Smooth muscle cell (in vitro differentiated cells): ENCODE data around the gene SVBP. TPM values are rescaled to one million over a fixed set of nuclear protein-coding genes. Genes with fewer than 3 reads are reported as not detected.

Source experiments
- DNase-seq: peaks from one replicate; lab custom pipeline; 2025; ENCODE audit not compliant: unreplicated experiment; lab: John Stamatoyannopoulos, UW
- H2AFZ ChIP-seq: fragments of 200-600 bp; sonication (generic); 2 replicates; pipeline ENCODE4 v1.6.0; 2016; ENCODE audit warnings: antibody characterized with exemption, low read depth, mild to moderate bottlenecking
- H3F3A ChIP-seq: fragments of 200-600 bp; sonication (generic); 2 replicates; pipeline ENCODE4 v1.6.0; 2017; ENCODE audit warnings: antibody characterized with exemption, low read depth
- H3K27ac ChIP-seq: fragments of 200-600 bp; sonication (generic); 2 replicates; pipeline ENCODE4 v1.5.1; 2016; ENCODE audit warnings: low read depth, mild to moderate bottlenecking
- H3K27me3 ChIP-seq: fragments of 200-600 bp; sonication (generic); 2 replicates; pipeline ENCODE4 v1.6.1; 2016; ENCODE audit warnings: low read depth, mild to moderate bottlenecking
- H3K36me3 ChIP-seq: fragments of 200-600 bp; sonication (generic); 2 replicates; pipeline ENCODE4 v1.5.1; 2016; ENCODE audit warnings: low read depth
- H3K4me1 ChIP-seq: fragments of 200-600 bp; sonication (generic); 2 replicates; pipeline ENCODE4 v1.5.1; 2016; ENCODE audit warnings: low read depth
- H3K4me2 ChIP-seq: fragments of 200-600 bp; sonication (generic); 2 replicates; pipeline ENCODE4 v1.6.0; 2016; ENCODE audit warnings: mild to moderate bottlenecking
- H3K4me3 ChIP-seq: fragments of 200-600 bp; sonication (generic); 2 replicates; pipeline ENCODE4 v1.5.1; 2016; ENCODE audit warnings: mild to moderate bottlenecking
- H3K79me2 ChIP-seq: fragments of 200-600 bp; sonication (generic); 2 replicates; pipeline ENCODE4 v1.6.0; 2016; ENCODE audit warnings: low read depth, mild to moderate bottlenecking
- H3K9ac ChIP-seq: fragments of 200-600 bp; sonication (generic); 2 replicates; pipeline ENCODE4 v1.6.0; 2016; ENCODE audit warnings: low read depth
- H3K9me3 ChIP-seq: fragments of 200-600 bp; sonication (generic); replicated peaks from 2 replicates; pipeline ENCODE4 v1.5.1; 2016; ENCODE audit warnings: low read depth
- H4K20me1 ChIP-seq: fragments of 200-600 bp; sonication (generic); 2 replicates; pipeline ENCODE4 v1.6.0; 2016; ENCODE audit warnings: low read depth
- polyA plus RNA-seq: library from polyadenylated mRNA; unstranded; fragments of >200 nt; fragmentation: Nextera tagmentation; extraction: Ambion mirVana; gene quantifications from 2 replicates; pipeline ENCODE4 v1.2.1, GENCODE V29; 2016
- total RNA-seq: library from RNA; depleted of rRNA; stranded (reverse); fragments of >200 nt; gene quantifications from 2 replicates; pipeline ENCODE4 v1.2.3, GENCODE V29; 2014
- TF ChIP-seq, protein P1 (sequence below): fragments of 200-600 bp; sonication (generic); IDR thresholded peaks from 2 replicates; pipeline ENCODE4 v1.5.1; 2017; ENCODE audit warnings: borderline replicate concordance, mild to moderate bottlenecking, antibody characterized with exemption; ENCODE audit not compliant: insufficient read depth, poor library complexity, severe bottlenecking

SVBP gene
- total and polyA plus RNA-seq, 2 experiments from 2014 or later, result 31.5 to 32.5 TPM

DNA sequence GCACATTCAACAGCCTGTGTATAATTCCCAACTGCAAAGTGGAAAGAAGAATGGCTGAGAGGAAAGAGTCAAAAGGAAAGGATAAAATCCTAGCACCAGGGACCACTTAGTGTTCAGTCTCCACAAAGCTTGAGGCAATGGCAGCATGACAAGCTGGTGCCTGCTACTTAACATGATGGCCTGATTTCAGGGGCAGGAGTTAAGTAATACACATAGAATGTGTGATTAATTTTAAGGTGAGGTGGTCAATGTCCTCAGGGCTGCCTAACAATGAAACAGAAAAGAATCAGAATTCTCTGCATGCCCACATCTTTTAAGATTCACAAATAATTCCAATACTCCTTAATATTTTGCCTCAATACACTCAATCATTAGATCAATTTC is 59.3 kb downstream of the SVBP start:
- H3K9ac ChIP-seq, result no peak overlapping the region
- H3K79me2 ChIP-seq, result peaks cover 29% of the 10 kb centered on the region
- peaks cover 30% of the 10 kb centered on the region for H3K36me3 ChIP-seq
- TF ChIP-seq, protein P1, sequence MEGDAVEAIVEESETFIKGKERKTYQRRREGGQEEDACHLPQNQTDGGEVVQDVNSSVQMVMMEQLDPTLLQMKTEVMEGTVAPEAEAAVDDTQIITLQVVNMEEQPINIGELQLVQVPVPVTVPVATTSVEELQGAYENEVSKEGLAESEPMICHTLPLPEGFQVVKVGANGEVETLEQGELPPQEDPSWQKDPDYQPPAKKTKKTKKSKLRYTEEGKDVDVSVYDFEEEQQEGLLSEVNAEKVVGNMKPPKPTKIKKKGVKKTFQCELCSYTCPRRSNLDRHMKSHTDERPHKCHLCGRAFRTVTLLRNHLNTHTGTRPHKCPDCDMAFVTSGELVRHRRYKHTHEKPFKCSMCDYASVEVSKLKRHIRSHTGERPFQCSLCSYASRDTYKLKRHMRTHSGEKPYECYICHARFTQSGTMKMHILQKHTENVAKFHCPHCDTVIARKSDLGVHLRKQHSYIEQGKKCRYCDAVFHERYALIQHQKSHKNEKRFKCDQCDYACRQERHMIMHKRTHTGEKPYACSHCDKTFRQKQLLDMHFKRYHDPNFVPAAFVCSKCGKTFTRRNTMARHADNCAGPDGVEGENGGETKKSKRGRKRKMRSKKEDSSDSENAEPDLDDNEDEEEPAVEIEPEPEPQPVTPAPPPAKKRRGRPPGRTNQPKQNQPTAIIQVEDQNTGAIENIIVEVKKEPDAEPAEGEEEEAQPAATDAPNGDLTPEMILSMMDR, result no peak
- H3K4me3 ChIP-seq, result no peak overlapping the region
- no peaks in the 10 kb centered on the region for H3K4me1 ChIP-seq
- no peaks in the 10 kb centered on the region for H3K27me3 ChIP-seq
- no peak overlapping the region for H3K27ac ChIP-seq
- H3F3A ChIP-seq, result peaks cover 8% of the 10 kb centered on the region
- H2AFZ ChIP-seq, result no peak overlapping the region
- H3K4me2 ChIP-seq, result no peak overlapping the region
- no peaks in the 10 kb centered on the region for H3K9me3 ChIP-seq
- DNase-seq, result no peak
- peaks cover 80% of the 10 kb centered on the region for H4K20me1 ChIP-seq

Other genes starting within 250 kb of the SVBP start
- 42.2 and 42.9 TPM in 2 replicates for gene PPIH, start 159.0 kb downstream of the SVBP start, total RNA-seq
- gene PPIH, start 159.0 kb downstream of the SVBP start, polyA plus RNA-seq, result 38.5 and 46.9 TPM in 2 replicates
- 586 and 587 TPM in 2 replicates for gene YBX1, start 135.0 kb downstream of the SVBP start, total RNA-seq
- gene YBX1, start 135.0 kb downstream of the SVBP start, polyA plus RNA-seq, result 273 and 284 TPM in 2 replicates
- gene CLDN19, start 77.2 kb downstream of the SVBP start, total RNA-seq, result 0.67 and 1.0 TPM in 2 replicates
- 2.4 and 2.9 TPM in 2 replicates for gene CLDN19, start 77.2 kb downstream of the SVBP start, polyA plus RNA-seq
- 256 and 273 TPM in 2 replicates for gene P3H1, start 50.4 kb downstream of the SVBP start, total RNA-seq
- gene P3H1, start 50.4 kb downstream of the SVBP start, polyA plus RNA-seq, result 336 and 535 TPM in 2 replicates
- gene C1orf50, start 50.1 kb downstream of the SVBP start, total RNA-seq, result 1.8 and 7.3 TPM in 2 replicates
- 9.7 and 11.5 TPM in 2 replicates for gene C1orf50, start 50.1 kb downstream of the SVBP start, polyA plus RNA-seq
- gene TMEM269, start 32.4 kb downstream of the SVBP start, total RNA-seq, result 0.09 and 0.36 TPM in 2 replicates
- gene TMEM269, start 32.4 kb downstream of the SVBP start, polyA plus RNA-seq, result 0.09 and 0.15 TPM in 2 replicates
- 5.1 and 11.8 TPM in 2 replicates for gene ERMAP, start 275 bp downstream of the SVBP start, total RNA-seq
- gene ERMAP, start 275 bp downstream of the SVBP start, polyA plus RNA-seq, result 4.1 and 4.6 TPM in 2 replicates
- gene ZNF691, start 29.2 kb upstream of the SVBP start, total RNA-seq, result 4.2 and 7.2 TPM in 2 replicates
- 4.8 and 10.2 TPM in 2 replicates for gene ZNF691, start 29.2 kb upstream of the SVBP start, polyA plus RNA-seq
- 749 and 1,091 TPM in 2 replicates for gene SLC2A1, start 141.5 kb upstream of the SVBP start, total RNA-seq
- gene SLC2A1, start 141.5 kb upstream of the SVBP start, polyA plus RNA-seq, result 275 and 842 TPM in 2 replicates